ENCODE data around the gene OR4X1.
"Not testable (repeated sequence)": the region's sequence is repeated elsewhere in the genome, so short reads cannot be mapped to it uniquely, and the experiment has no call there.

Gene OR4X1

DNA sequence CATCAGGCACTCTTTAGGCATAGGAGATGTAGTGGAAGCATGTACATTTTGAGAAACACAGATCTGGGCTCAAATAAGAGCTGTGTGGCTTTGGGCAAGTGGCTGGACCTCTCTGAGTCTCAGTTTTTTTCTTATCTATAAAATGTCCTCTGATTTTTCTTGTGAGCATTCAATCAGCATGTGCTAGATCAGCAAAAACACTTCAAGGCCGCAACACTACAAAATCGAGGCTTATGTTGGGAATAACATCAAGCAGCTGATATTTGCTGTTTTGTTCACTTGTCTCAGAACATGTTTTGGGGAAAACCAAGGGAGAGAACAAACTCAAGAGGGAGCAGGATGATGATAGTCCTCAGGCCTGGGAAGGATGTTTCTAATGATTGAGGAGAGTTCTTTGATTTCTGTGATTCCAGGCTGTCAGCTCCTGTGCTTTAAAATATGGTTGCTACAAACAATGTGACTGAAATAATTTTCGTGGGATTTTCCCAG, at the start of gene OR4X1:
TSS of gene OR4X1 (plus strand) at position 439 of the 489 bp plus-strand sequence. CDS start at position 439, 0 bp downstream.
- no peak for DNase-seq

GRCh38 chr11:48216510-48216909, 47.2 kb upstream of the OR4X1 start, which contains the start of gene OR4B1:
TSS of gene OR4B1 (plus strand) at chr11:48216810. CDS start at chr11:48216810, 0 bp downstream.
- DNase-seq: no peak

DNA sequence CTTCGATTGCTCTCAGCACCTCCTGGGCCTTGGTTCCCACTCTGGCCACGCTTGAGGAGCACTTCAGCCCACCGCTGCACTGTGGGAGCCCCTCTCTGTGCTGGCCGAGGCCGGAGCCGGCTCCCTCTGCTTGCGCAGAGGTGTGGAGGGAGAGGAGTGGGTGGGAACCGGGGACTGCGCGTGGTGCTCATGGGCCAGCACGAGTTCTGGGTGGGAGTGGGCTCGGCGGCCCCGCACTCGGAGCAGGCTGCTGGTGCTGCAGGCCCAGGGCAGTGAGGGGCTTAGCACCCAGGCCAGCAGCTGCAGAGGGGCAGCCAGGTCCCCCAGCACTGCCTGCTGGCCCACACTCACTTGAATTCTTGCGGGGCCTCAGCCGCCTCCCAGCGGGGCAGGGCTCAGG, 34.9 kb upstream of the OR4X1 start:
- DNase-seq: no peak

DNA sequence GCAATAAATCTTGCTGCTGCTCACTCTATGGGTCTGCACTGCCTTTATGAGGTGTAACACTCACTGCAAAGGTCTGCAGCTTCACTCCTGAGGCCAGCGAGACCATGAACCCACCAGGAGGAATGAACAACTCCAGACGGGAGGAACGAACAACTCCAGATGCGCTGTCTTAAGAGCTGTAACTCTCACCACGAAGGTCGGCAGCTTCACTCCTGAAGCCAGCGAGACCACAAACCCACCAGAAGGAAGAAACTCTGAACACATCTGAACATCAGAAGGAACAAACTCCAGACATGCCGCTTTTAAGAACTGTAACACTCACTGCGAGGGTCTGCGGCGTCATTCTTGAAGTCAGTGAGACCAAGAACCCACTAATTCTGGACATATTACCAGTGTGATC, 33.6 kb upstream of the OR4X1 start:
- not testable (repeated sequence) for DNase-seq

- no peak for DNase-seq
These were observed 25.9 kb upstream of the OR4X1 start for GRCh38 chr11:48237727-48238126.

- DNase-seq: no peak
These were observed 21.2 kb upstream of the OR4X1 start for GRCh38 chr11:48242501-48242900.

- DNase-seq: no peak
These were observed 18.9 kb upstream of the OR4X1 start, which contains the start of gene OR4X2 for GRCh38 chr11:48244804-48245203. TSS of gene OR4X2 (plus strand) at chr11:48245104. CDS start at chr11:48245104, 0 bp downstream.

GRCh38 chr11:48248902-48249301, 14.8 kb upstream of the OR4X1 start:
- DNase-seq: no peak

DNA sequence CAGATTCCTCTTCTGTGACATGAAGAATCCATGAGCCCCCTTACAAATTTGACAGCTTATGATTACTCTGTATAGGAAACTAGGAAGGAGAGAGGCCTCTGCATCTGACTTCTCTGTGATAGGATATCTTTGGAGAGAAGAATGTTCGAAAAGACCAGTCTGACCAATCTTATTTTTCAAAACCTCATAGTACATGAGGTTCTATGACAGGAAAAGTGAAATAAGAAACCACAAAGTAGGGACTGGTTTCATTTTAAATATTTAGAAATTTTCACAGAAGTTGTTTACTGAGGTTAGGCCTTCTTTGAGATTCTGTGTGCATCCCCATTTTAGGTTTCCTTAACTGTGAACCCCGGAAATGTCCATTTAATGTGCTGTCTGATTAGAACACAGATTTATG, 2.1 kb upstream of the OR4X1 start:
- DNase-seq: no peak

DNA sequence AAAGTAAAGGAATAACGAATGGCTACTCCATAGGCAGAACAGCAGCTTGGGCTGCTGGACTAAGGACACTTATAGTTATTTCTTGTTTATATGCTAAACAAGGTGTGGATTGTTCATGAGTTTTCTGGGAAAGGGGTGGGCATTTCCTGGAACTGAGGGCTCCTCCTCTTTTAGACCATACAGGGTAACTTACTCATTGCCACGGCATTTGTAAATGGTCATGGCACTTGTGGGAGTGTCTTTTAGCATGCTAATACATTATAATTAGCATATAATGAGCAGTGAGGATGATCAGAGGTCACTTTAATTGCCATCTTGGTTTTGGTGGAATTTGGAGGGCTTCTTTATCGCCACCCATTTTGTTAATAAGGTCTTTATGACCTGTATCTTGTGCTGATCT, 7.0 kb downstream of the OR4X1 start:
- DNase-seq: no peak

DNA sequence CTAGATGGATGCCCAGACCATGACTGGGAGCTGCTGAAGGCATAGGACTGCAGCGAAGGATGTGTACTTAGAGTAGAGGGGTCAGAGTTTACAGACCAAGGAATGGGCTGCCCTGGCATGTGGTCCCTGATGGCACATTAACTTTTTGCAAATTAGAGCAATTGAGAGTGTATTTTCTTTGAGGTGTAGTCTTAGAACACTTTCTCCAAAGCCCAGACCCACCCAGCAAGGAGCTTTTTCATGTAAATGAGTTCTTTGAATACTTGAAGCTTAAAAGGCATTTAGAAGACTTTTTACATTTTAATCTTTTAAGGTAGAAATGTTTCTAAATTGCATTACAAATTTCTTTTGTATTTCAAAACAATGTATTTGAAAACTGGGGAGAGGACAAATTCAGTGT, 8.9 kb downstream of the OR4X1 start:
- DNase-seq: no peak

GRCh38 chr11:48305923-48306322, 42.3 kb downstream of the OR4X1 start, which contains the start of gene OR4S1:
TSS of gene OR4S1 (plus strand) at chr11:48306223. CDS start at chr11:48306223, 0 bp downstream.
- DNase-seq: no peak

DNA sequence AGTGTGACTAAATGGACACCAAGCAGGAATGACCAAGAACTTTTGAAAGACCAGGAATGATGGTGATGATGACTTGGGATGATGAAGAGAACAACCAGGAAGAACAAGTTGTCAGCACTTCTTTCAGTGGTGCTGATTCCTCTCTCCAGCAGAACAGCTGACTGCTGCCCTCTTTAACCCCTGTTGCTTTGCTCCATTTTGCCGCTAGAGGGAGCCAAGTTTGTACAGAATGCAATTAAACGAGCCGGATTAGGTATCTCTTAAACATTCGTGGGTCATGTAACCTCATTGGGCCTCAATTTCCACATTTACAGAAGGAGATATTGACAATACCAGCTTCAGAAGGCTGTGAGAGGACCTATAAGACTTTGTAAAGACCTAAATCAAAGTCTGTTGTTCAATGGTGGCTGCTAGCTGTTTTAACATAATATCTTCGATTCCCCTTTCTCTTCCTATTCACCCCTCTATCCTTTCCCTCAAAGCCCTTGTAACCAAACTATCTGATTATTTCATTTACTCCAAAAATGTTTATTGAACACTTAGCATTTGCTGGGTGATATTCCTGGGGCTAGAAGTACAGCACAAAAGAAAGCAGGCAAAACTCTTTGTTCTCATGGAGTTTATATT, 44.2 kb downstream of the OR4X1 start:
- DNase-seq: peak; percentile 81 to 84

DNA sequence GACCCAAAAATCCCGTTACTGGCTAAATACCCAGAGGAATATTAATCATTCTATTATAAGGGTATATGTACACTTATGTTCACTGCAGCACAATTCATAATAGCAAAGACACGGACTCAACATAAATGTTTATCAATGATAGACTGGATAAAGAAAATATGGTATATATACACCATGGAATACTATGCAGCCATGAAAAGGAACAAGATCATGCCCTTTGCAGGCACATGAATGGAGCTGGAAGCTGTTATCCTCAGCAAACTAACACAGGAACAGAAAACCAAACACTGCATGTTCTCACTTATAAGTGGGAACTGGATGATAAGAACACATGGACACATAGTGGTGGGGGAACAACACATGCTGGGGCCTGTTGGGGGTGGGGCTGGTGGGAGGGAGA, 49.9 kb downstream of the OR4X1 start:
- DNase-seq: not testable (repeated sequence)

Measured in activated CD4-positive, alpha-beta T cell treated with anti-CD3 and anti-CD28 coated beads, Interleukin-2, amount 50 U/mL, for 48 hours (primary cell).